Neuronal stem cell (in vitro differentiated cells): ENCODE results near the gene ZNF599.
A peak's percentile ranks its signal among the peaks of the same experiment; 100 is the strongest.

Experiments used
- DNase-seq: peaks from one replicate; pipeline ENCODE4 v3.0.0-alpha.2; 2013; ENCODE audit warnings: low spot score
- H2AFZ ChIP-seq: one replicate; pipeline ENCODE4 v1.6.1; 2013; ENCODE audit warnings: mild to moderate bottlenecking, low read length, inconsistent platforms
- H2AK5ac ChIP-seq: 2 replicates; pipeline ENCODE4 v1.6.1; 2013; ENCODE audit warnings: low read depth, mild to moderate bottlenecking, inconsistent platforms, low read length, moderate library complexity, mixed read lengths
- H2BK120ac ChIP-seq: 2 replicates; pipeline ENCODE4 v1.6.1; 2013; ENCODE audit warnings: low read depth, mild to moderate bottlenecking, inconsistent platforms, low read length, moderate library complexity, mixed read lengths
- H2BK12ac ChIP-seq: one replicate; pipeline ENCODE4 v1.6.1; 2013; ENCODE audit warnings: low read length, inconsistent platforms
- H2BK15ac ChIP-seq: 2 replicates; pipeline ENCODE4 v1.6.1; 2013; ENCODE audit warnings: mild to moderate bottlenecking, low read length, inconsistent platforms, mixed read lengths
- H2BK5ac ChIP-seq: one replicate; pipeline ENCODE4 v1.6.1; 2013; ENCODE audit warnings: inconsistent platforms, mild to moderate bottlenecking, low read length, moderate library complexity
- H3K14ac ChIP-seq: one replicate; pipeline ENCODE4 v1.6.1; 2013; ENCODE audit warnings: low read length, inconsistent platforms
- H3K18ac ChIP-seq: 2 replicates; pipeline ENCODE4 v1.6.1; 2013; ENCODE audit warnings: low read length, inconsistent platforms
- H3K23ac ChIP-seq: 2 replicates; pipeline ENCODE4 v1.6.1; 2013; ENCODE audit warnings: low read depth, mild to moderate bottlenecking, mixed read lengths, low read length, inconsistent platforms; ENCODE audit not compliant: poor library complexity
- H3K27ac ChIP-seq: replicated peaks from 3 replicates; pipeline ENCODE4 v1.5.1; 2013; ENCODE audit warnings: low read length, inconsistent platforms
- H3K27me3 ChIP-seq, 3 experiments: 2 replicates each; pipeline ENCODE4 v1.6.1; 2013; ENCODE audit warnings: low read length in 3 of 3, mild to moderate bottlenecking in 2 of 3, inconsistent platforms in 1 of 3, low read depth in 1 of 3, mixed read lengths in 1 of 3, moderate library complexity in 1 of 3; ENCODE audit not compliant: control insufficient read depth in 3 of 3, insufficient read depth in 3 of 3
- H3K36me3 ChIP-seq, 2 donors: replicated peaks in 1 of 2; 2 replicates each; pipeline ENCODE4 v1.6.1; 2013; ENCODE audit warnings: low read length in 2 of 2; ENCODE audit not compliant: control insufficient read depth in 2 of 2, insufficient read depth in 2 of 2
- H3K4ac ChIP-seq: 2 replicates; pipeline ENCODE4 v1.6.1; 2013; ENCODE audit warnings: inconsistent platforms, mild to moderate bottlenecking, low read length, moderate library complexity
- H3K4me1 ChIP-seq, 2 donors: 1 replicate in 1 of 2; 2 replicates in 1 of 2; pipeline ENCODE4 v1.6.1; 2013; ENCODE audit warnings: low read length in 2 of 2, low read depth in 1 of 2; ENCODE audit not compliant: control insufficient read depth in 2 of 2, insufficient read depth in 1 of 2
- H3K4me2 ChIP-seq: one replicate; pipeline ENCODE4 v1.6.1; 2013; ENCODE audit warnings: mild to moderate bottlenecking, low read length, inconsistent platforms; ENCODE audit not compliant: insufficient read depth, poor library complexity, severe bottlenecking
- H3K4me3 ChIP-seq, 2 donors: 2 replicates each; pipeline ENCODE4 v1.5.1; 2013; ENCODE audit warnings: low read length in 2 of 2, mild to moderate bottlenecking in 2 of 2, inconsistent platforms in 1 of 2, moderate library complexity in 1 of 2
- H3K79me1 ChIP-seq: one replicate; pipeline ENCODE4 v1.6.1; 2013; ENCODE audit warnings: low read depth, mild to moderate bottlenecking, inconsistent platforms, low read length, moderate library complexity
- H3K9ac ChIP-seq: one replicate; pipeline ENCODE4 v1.6.1; 2013; ENCODE audit warnings: mild to moderate bottlenecking, low read depth, low read length, inconsistent platforms; ENCODE audit not compliant: poor library complexity
- H3K9me3 ChIP-seq, 2 donors: replicated peaks in 1 of 2; 2 replicates each; pipeline versions ENCODE3 to v1.6.1; 2013; ENCODE audit warnings: low read length in 2 of 2, mild to moderate bottlenecking in 2 of 2, inconsistent platforms in 1 of 2, low read depth in 1 of 2, mixed read lengths in 1 of 2, moderate library complexity in 1 of 2; ENCODE audit not compliant: control insufficient read depth in 2 of 2, insufficient read depth in 1 of 2
- H4K8ac ChIP-seq: one replicate; pipeline ENCODE4 v1.6.1; 2013; ENCODE audit warnings: low read depth, mild to moderate bottlenecking, inconsistent platforms, low read length, moderate library complexity
- H4K91ac ChIP-seq: one replicate; pipeline ENCODE4 v1.6.1; 2013; ENCODE audit warnings: low read length, low read depth, mild to moderate bottlenecking, inconsistent platforms; ENCODE audit not compliant: poor library complexity
- WGBS, 2 donors: extraction: QIAGEN DNeasy Blood & Tissue Kit; methylation state at CpG; one replicate each; pipeline ENCODE4 v1.1.7; 2013; ENCODE audit warnings: missing lambda C conversion rate in 2 of 2, mixed read lengths in 1 of 2; ENCODE audit not compliant: insufficient read length in 2 of 2, insufficient replicate concordance in 1 of 2; ENCODE audit errors: extremely low coverage in 2 of 2; 5-methylcytosine and 5-hydroxymethylcytosine counted together

Gene ZNF599

DNA sequence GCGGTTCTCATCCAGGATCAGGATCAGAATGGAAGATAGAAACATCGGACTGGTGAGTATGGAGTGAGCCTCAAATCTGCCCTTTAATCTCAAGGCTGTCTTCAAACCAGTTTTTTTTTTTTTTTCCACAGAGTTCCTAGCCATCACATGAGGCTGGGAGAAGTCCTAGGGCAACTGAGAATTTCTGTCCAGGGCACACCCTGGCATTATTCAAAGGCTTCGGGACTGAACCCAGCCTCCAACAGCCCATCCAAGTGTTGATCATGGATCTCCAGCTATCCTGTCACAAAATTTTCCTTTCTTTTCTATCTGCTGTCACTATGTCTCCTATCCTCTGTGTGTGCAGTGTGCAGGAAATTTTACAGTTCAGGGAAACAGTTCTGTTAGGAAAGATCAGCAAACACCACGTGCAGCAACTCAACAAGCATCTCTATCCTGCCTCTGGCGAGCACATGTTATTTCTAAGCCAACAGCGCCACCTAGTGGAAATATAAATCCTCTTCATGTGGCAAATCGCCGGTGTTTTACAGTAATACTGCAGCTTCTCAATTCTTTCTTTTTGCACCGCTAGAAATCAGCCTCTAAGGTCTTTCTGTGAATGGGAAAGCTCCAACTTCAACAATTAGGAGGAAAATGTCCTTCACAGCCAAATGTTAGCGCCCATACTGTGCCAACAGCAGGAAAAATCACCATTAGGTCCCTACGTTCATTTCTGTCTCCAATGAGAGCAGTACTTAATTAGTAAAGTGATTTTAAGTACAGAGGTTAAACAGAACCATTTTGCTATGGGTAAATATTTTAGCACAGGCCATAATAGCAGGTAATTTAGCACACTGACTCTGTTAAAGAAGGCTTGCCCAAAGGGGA, 60.4 kb downstream of the ZNF599 start:
- Histone ChIP-seq H2BK5ac (no peak overlapping the region), H3K9ac (no peak overlapping the region), H3K18ac (no peak overlapping the region), H3K27ac (no peak overlapping the region), H2AK5ac (no peak overlapping the region), H3K4ac (no peak overlapping the region), H3K14ac (no peak overlapping the region), H4K91ac (no peak overlapping the region), H3K23ac (no peak overlapping the region), H2BK15ac (no peak overlapping the region), H3K4me2 (no peak overlapping the region), H3K9me3 (peaks cover 9 to 27% of the 10 kb centered on the region in 2 donors), H3K4me1 (no peaks in the 10 kb centered on the region), H3K79me1 (no peaks in the 10 kb centered on the region), H3K4me3 (no peak overlapping the region), H3K27me3 (peaks cover 0 to 1% (median 0%) of the 10 kb centered on the region in 3 experiments), H2BK12ac (no peak overlapping the region), H4K8ac (no peak overlapping the region), H2BK120ac (no peak overlapping the region), H2AFZ (no peak overlapping the region), H3K36me3 (no peaks in the 10 kb centered on the region)
- no CpG with 5 or more reads among the region's 11 CpGs for WGBS, 2 donors
- peak; percentile 61 for DNase-seq

GRCh38 chr19:34711890-34712289, 61.1 kb downstream of the ZNF599 start:
- Histone ChIP-seq H2BK15ac (no peak overlapping the region), H3K4ac (no peak overlapping the region), H2AK5ac (no peak overlapping the region), H3K14ac (no peak overlapping the region), H3K27ac (no peak overlapping the region), H4K91ac (no peak overlapping the region), H3K9me3 (peaks cover 9 to 27% of the 10 kb centered on the region in 2 donors), H3K4me2 (no peak overlapping the region), H3K23ac (no peak overlapping the region), H4K8ac (no peak overlapping the region), H2AFZ (no peak overlapping the region), H3K79me1 (no peaks in the 10 kb centered on the region), H3K36me3 (no peaks in the 10 kb centered on the region), H3K9ac (no peak overlapping the region), H2BK5ac (no peak overlapping the region), H3K27me3 (peaks cover 0 to 1% (median 0%) of the 10 kb centered on the region in 3 experiments), H3K18ac (no peak overlapping the region), H2BK12ac (no peak overlapping the region), H2BK120ac (no peak overlapping the region), H3K4me3 (no peak overlapping the region), H3K4me1 (no peaks in the 10 kb centered on the region)
- WGBS, 2 donors, result no CpG with 5 or more reads among the region's 6 CpGs
- no peak for DNase-seq
